ENCODE results near the gene RAB44.

GRCh38 chr6:36746251-36746650 is 48.6 kb downstream of the RAB44 start:
- no peak for TF ChIP-seq MAFK (IDR thresholded peaks at IDR 0.05; ENCODE audit: low read depth, low read length)
- TF ChIP-seq POLR2A (IDR thresholded peaks at IDR 0.05; ENCODE audit: low read depth, low read length): no peak
- no peak for TF ChIP-seq CTCF (conservative IDR thresholded peaks at IDR 0.05; ENCODE audit: low read depth, low read length)

Measured in IMR-90 (cell line).